GM12878 (cell line): ENCODE measurements around the gene KLK2. TPM values are rescaled to one million over a fixed set of nuclear protein-coding genes. Genes with fewer than 3 reads are reported as not detected.

Experiments
- ATAC-seq: fragments of 200-7000 bp; cut with Tn5 transposase; 3 replicates; pipeline ENCODE4 v1.9.1; 2020; ENCODE audit warnings: mild to moderate bottlenecking, moderate library complexity
- BruUV-seq: library from RNA; stranded (reverse); fragments of 400-500 nt; replicated peaks from 2 replicates; lab custom pipeline; 2021; lab: Mats Ljungman, UMichigan
- CTCF ChIA-PET: fragments of 300-600 bp; sonication (Branson Sonifier 250); formaldehyde crosslinking; extraction: SDS; loops from one replicate; lab custom pipeline; 2021; ENCODE audit warnings: inconsistent platforms; lab: Yijun Ruan, JAX
- POLR2A ChIA-PET: fragments of 350-600 bp; formaldehyde crosslinking; extraction: SDS; loops from one replicate; lab custom pipeline; 2021; ENCODE audit warnings: inconsistent platforms; lab: Charles Lee
- RAD21 ChIA-PET: fragments of 300-600 bp; sonication (Branson Sonifier 250); formaldehyde crosslinking; loops from one replicate; lab custom pipeline; 2023; ENCODE audit warnings: antibody characterized with exemption; ENCODE audit not compliant: unreplicated experiment; lab: Charles Lee
- SMC1A ChIA-PET: fragments of 300-600 bp; sonication (Branson Sonifier 250); formaldehyde crosslinking; loops from one replicate; lab custom pipeline; 2023; ENCODE audit not compliant: unreplicated experiment, uncharacterized antibody; lab: Charles Lee
- DNase-seq: peaks from one replicate; pipeline ENCODE4 v3.0.0-alpha.2; 2011; ENCODE audit warnings: low read depth, low spot score
- FAIRE-seq: peaks from 3 replicates; lab custom pipeline; 2011; peaks lifted over from hg19 to GRCh38; lab: Jason Lieb, UNC
- H2AFZ ChIP-seq: 2 replicates; pipeline ENCODE4 v1.6.0; 2011; ENCODE audit warnings: low read depth, low read length, control low read depth; ENCODE audit not compliant: control insufficient read depth
- H3K27ac ChIP-seq: 2 replicates; pipeline ENCODE4 v1.5.1; 2011; ENCODE audit warnings: control low read depth; ENCODE audit not compliant: control insufficient read depth, insufficient read depth
- H3K27me3 ChIP-seq, 2 experiments: replicated peaks in 1 of 2; 2 replicates each; pipeline versions ENCODE4 v1.6.0 to v1.6.1; 2011; ENCODE audit warnings: low read length in 1 of 2; ENCODE audit not compliant: control insufficient read depth in 2 of 2, insufficient read depth in 2 of 2
- H3K36me3 ChIP-seq, 2 experiments: 2 replicates each; pipeline ENCODE4 v1.5.1; 2011; ENCODE audit warnings: low read length in 1 of 2; ENCODE audit not compliant: control insufficient read depth in 2 of 2, insufficient read depth in 2 of 2
- H3K4me1 ChIP-seq: 2 replicates; pipeline ENCODE4 v1.6.1; 2011; ENCODE audit warnings: mild to moderate bottlenecking, low read length, moderate library complexity, mixed read lengths; ENCODE audit not compliant: control insufficient read depth, insufficient read depth
- H3K4me2 ChIP-seq: 2 replicates; pipeline ENCODE4 v1.6.0; 2011; ENCODE audit warnings: control low read depth; ENCODE audit not compliant: control insufficient read depth, insufficient read depth
- H3K4me3 ChIP-seq: fragments of 200-600 bp; sonication (generic); 2 replicates; pipeline ENCODE4 v1.5.1; 2016
- H3K79me2 ChIP-seq: 2 replicates; pipeline ENCODE4 v1.6.0; 2011; ENCODE audit warnings: low read length; ENCODE audit not compliant: control insufficient read depth, insufficient read depth
- H3K9ac ChIP-seq: 2 replicates; pipeline ENCODE4 v1.8.0; 2011; ENCODE audit warnings: low read length, control low read depth, mixed read lengths; ENCODE audit not compliant: control insufficient read depth, insufficient read depth
- H3K9me3 ChIP-seq: replicated peaks from 3 replicates; pipeline ENCODE4 v1.5.1; 2011; ENCODE audit warnings: mild to moderate bottlenecking, low read length; ENCODE audit not compliant: control insufficient read depth, insufficient read depth
- H4K20me1 ChIP-seq: 2 replicates; pipeline ENCODE4 v1.6.0; 2011; ENCODE audit not compliant: control insufficient read depth, insufficient read depth
- BCL3 ChIP-seq: IDR thresholded peaks from 2 replicates; pipeline ENCODE4 v1.6.1; 2011; ENCODE audit warnings: borderline replicate concordance, low read depth, mild to moderate bottlenecking, moderate library complexity, low read length; ENCODE audit not compliant: insufficient read depth, poor library complexity, severe bottlenecking
- GABPA ChIP-seq: IDR thresholded peaks from 2 replicates; pipeline ENCODE4 v1.6.1; 2014; ENCODE audit warnings: antibody characterized with exemption, low read depth, mild to moderate bottlenecking, inconsistent platforms
- MTA2 ChIP-seq: fragments of 450-650 bp; IDR thresholded peaks from 2 replicates; pipeline ENCODE4 v1.6.1; 2016; ENCODE audit warnings: low read depth, mild to moderate bottlenecking, moderate library complexity
- NFXL1 ChIP-seq: fragments of 450-650 bp; IDR thresholded peaks from 2 replicates; pipeline ENCODE4 v1.6.1; 2017; ENCODE audit warnings: antibody characterized with exemption, mild to moderate bottlenecking, borderline replicate concordance
- POLR2A ChIP-seq: IDR thresholded peaks from 2 replicates; pipeline ENCODE4 v1.6.1; 2011; ENCODE audit warnings: low read depth, mild to moderate bottlenecking, low read length
- POLR2AphosphoS5 ChIP-seq: IDR thresholded peaks from 2 replicates; pipeline ENCODE4 v1.6.1; 2011; ENCODE audit warnings: mild to moderate bottlenecking, low read length, inconsistent platforms
- SMC3 ChIP-seq: IDR thresholded peaks from 2 replicates; pipeline ENCODE4 v1.6.1; 2011; ENCODE audit warnings: low read length, improper control_type of control experiment, borderline replicate concordance
- SRF ChIP-seq, 2 experiments: IDR thresholded peaks; 2 replicates each; pipeline ENCODE4 v1.6.1; 2011; ENCODE audit warnings: low read depth in 2 of 2, low read length in 2 of 2, mild to moderate bottlenecking in 1 of 2, moderate library complexity in 1 of 2
- STAT3 ChIP-seq: IDR thresholded peaks from 2 replicates; pipeline ENCODE4 v1.6.1; 2011; ENCODE audit warnings: low read depth, low read length, improper control_type of control experiment
- ZBTB11 ChIP-seq: fragments of 450-650 bp; formaldehyde crosslinking; IDR thresholded peaks from 2 replicates; pipeline ENCODE4 v1.5.0; 2022; ENCODE audit warnings: mild to moderate bottlenecking, missing genetic modification characterization
- ZNF24 ChIP-seq: fragments of 450-650 bp; IDR thresholded peaks from 2 replicates; pipeline ENCODE4 v1.6.1; 2017; ENCODE audit warnings: antibody characterized with exemption, mild to moderate bottlenecking
- WGBS: methylation state at CpG from one replicate; pipeline ENCODE4 v1.1.6; 2016; ENCODE audit warnings: low lambda C conversion rate; ENCODE audit not compliant: insufficient replicate concordance, insufficient coverage; ENCODE audit errors: missing lambda C conversion rate; 5-methylcytosine and 5-hydroxymethylcytosine counted together
- in situ Hi-C: fragments of 300-500 bp; cut with MboI; formaldehyde crosslinking; loops from 9 replicates; pipeline ENCODE4 v1.14.3; 2018; ENCODE audit warnings: mixed read lengths
- intact Hi-C: fragments of 100-400 bp; cut with micrococcal nuclease; formaldehyde crosslinking; loops from one replicate; pipeline ENCODE4 v1.14.2; 2022; ENCODE audit not compliant: unreplicated experiment
- polyA plus RNA-seq, 11 experiments: library from polyadenylated mRNA; depleted of rRNA in 4 of 11; unstranded in 6 of 11; stranded (reverse) in 5 of 11; fragments of >200 nt; fragmentation: Nextera tagmentation in 4 of 11; fragmentation: Illumina TruSeq in 1 of 11; extraction: Ambion mirVana in 4 of 11; extraction: Trizol in 1 of 11; gene quantifications; 1 replicate in 1 of 11; 2 replicates in 10 of 11; pipeline versions ENCODE4 v1.2.1 to v1.2.3, GENCODE V29; 2011 to 2016; ENCODE audit warnings: inconsistent platforms in 2 of 11, missing spikeins in 2 of 11, low read depth in 1 of 11
- total RNA-seq, 4 experiments: library from RNA; depleted of rRNA in 3 of 4; stranded (reverse); fragments of >200 nt in 3 of 4; fragmentation: Illumina TruSeq in 1 of 4; extraction: Trizol in 1 of 4; gene quantifications; 2 replicates each; pipeline versions ENCODE4 v1.2.1 to v1.2.3, GENCODE V29; 2013 to 2021

The KLK2 gene
- total and polyA plus RNA-seq, 10 of the 15 experiments (the other 5 are each of a cell fraction or from before 2014, with no cell fraction given), result 0.19 to 3.1 (median 1.2) TPM

GRCh38 chr19:50857366-50857765 lies 15.9 kb upstream of the KLK2 start:
- ChIA-PET SMC1A (no interaction called here), CTCF (interaction anchor here (1.0 kb wide), 1 partner anchor 65 kb away, joined by 4 read pairs; no protein-coding TSS in a partner anchor), POLR2A (no interaction called here), RAD21 (no interaction called here)
- intact Hi-C loops (no loop called here), in situ Hi-C loops (no loop called here)
- TF ChIP-seq MTA2, result no peak
- H3K4me2 ChIP-seq, result no peak overlapping the region
- H3K4me3 ChIP-seq, result no peak overlapping the region
- H2AFZ ChIP-seq, result no peak overlapping the region
- H3K27me3 ChIP-seq, result no peaks in the 10 kb centered on the region; a peak in 3 of 4 replicates
- peaks cover 3% of the 10 kb centered on the region; the same call in 1 of the 3 replicates for H3K9me3 ChIP-seq
- ATAC-seq (no peak), DNase-seq (no peak), FAIRE-seq (no peak)
- 63% methylated on average over 5 of the region's 6 CpGs for WGBS
- H4K20me1 ChIP-seq, result no peaks in the 10 kb centered on the region
- H3K36me3 ChIP-seq, result no peaks in the 10 kb centered on the region
- 0 out of 2 replicates have a peak, but pooled peaks cover 3% of the 10 kb centered on the region for H3K4me1 ChIP-seq
- no peak overlapping the region for H3K27ac ChIP-seq
- BruUV-seq, result no TSS peak
- H3K79me2 ChIP-seq, result no peaks in the 10 kb centered on the region
- H3K9ac ChIP-seq, result no peak overlapping the region

GRCh38 chr19:50858886-50859285 lies 14.4 kb upstream of the KLK2 start:
- no peak for ATAC-seq
- ChIA-PET CTCF (no interaction called here), RAD21 (no interaction called here), POLR2A (no interaction called here), SMC1A (interaction anchor here (0.6 kb wide), 1 partner anchor 540 kb away, joined by 3 read pairs; no protein-coding TSS in a partner anchor)
- no peak overlapping the region for H3K4me2 ChIP-seq
- peaks cover 3% of the 10 kb centered on the region; the same call in 1 of the 3 replicates for H3K9me3 ChIP-seq
- H3K4me1 ChIP-seq, result 0 out of 2 replicates have a peak, but pooled peaks cover 3% of the 10 kb centered on the region
- no TSS peak for BruUV-seq
- no peak for TF ChIP-seq GABPA
- no peak for TF ChIP-seq SRF (IDR thresholded peaks at IDR 0.05; ENCODE audit: low read depth in 2 of 2, low read length in 2 of 2)
- no peak for TF ChIP-seq ZBTB11 (CRISPR knock-in tag)
- no peak for TF ChIP-seq ZNF24
- no peak for TF ChIP-seq NFXL1
- no peak for TF ChIP-seq BCL3
- TF ChIP-seq POLR2A, result no peak
- no peak for TF ChIP-seq POLR2AphosphoS5
- no peak for TF ChIP-seq SMC3
- TF ChIP-seq STAT3, result no peak
- H2AFZ ChIP-seq, result no peak overlapping the region
- intact Hi-C loops (no loop called here), in situ Hi-C loops (no loop called here)
- no peaks in the 10 kb centered on the region for H4K20me1 ChIP-seq
- H3K27me3 ChIP-seq, result no peaks in the 10 kb centered on the region; a peak in 3 of 4 replicates
- no peaks in the 10 kb centered on the region for H3K79me2 ChIP-seq
- FAIRE-seq, result no peak
- no peaks in the 10 kb centered on the region for H3K36me3 ChIP-seq
- no peak overlapping the region for H3K9ac ChIP-seq
- no peak overlapping the region for H3K4me3 ChIP-seq
- 14% methylated on average over 7 of the region's 7 CpGs for WGBS
- no peak overlapping the region for H3K27ac ChIP-seq
- no peak for DNase-seq
